ENCODE measurements around the gene BAD. TPM values are rescaled to one million over a fixed set of nuclear protein-coding genes. Genes with fewer than 3 reads are reported as not detected.

The BAD gene
- total and polyA plus RNA-seq, 4 donors = 16.0 to 39.5 (median 30.2) TPM

DNA sequence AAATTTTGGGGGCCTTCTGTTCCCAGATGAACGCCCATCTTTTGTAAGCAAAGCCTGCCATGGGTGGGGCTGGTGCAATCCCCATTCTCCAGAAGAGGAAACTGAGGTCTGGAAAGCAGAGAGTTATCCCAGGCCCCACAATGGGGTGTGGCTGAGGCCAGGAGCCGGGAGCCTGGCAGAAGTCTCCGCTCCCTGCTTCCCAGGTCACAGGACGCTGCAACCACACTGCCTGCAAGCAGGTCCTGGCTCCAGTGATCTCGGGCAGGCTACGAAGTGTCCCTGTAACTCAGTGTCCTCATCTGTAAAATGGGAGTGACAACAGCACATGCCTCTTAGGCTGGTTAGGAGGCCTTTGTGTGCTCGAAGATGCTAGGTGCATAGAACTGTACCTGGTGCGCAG, 31.4 kb downstream of the BAD start:
- H3K27me3 ChIP-seq (ENCODE audit: control insufficient read depth in 4 of 4, insufficient read depth in 4 of 4, low read length in 3 of 4) = no peaks in the 10 kb centered on the region
- DNase-seq (ENCODE audit: low spot score) = no peak
- H3K4me1 ChIP-seq (ENCODE audit: control insufficient read depth in 4 of 4, insufficient read depth in 4 of 4, low read length in 3 of 4) = peaks cover 5 to 36% (median 28%) of the 10 kb centered on the region in 4 donors
- H3K36me3 ChIP-seq (ENCODE audit: control insufficient read depth in 4 of 4, insufficient read depth in 3 of 4, low read depth in 1 of 4, low read length in 3 of 4) = peaks cover 0 to 9% (median 3%) of the 10 kb centered on the region in 4 donors
- H3K9me3 ChIP-seq (ENCODE audit: control insufficient read depth in 4 of 4, low read length in 3 of 4) = no peaks in the 10 kb centered on the region
- H3K27ac ChIP-seq (ENCODE audit: low read depth in 1 of 2, low read length in 2 of 2) = no peak overlapping the region
- H3K4me3 ChIP-seq (ENCODE audit: low read depth in 1 of 3, low read length in 3 of 3) = no peak overlapping the region
- TF ChIP-seq ZBTB33 (IDR thresholded peaks at IDR 0.05) (no peak), SP1 (IDR thresholded peaks at IDR 0.05) (no peak), TAF1 (conservative IDR thresholded peaks at IDR 0.05) (no peak), GABPA (IDR thresholded peaks at IDR 0.05 in 1 of 2, conservative IDR thresholded peaks at IDR 0.05 in 1 of 2) (no peak), RXRA (IDR thresholded peaks at IDR 0.05) (no peak)
- WGBS = 88% methylated on average over 8 of the region's 8 CpGs
- H3K9ac ChIP-seq (ENCODE audit: low read depth in 1 of 2, low read length in 2 of 2) = no peak overlapping the region

GRCh38 chr11:64252003-64252872, 32.2 kb downstream of the BAD start:
- Histone ChIP-seq H3K36me3 (ENCODE audit: control insufficient read depth in 4 of 4, insufficient read depth in 3 of 4, low read depth in 1 of 4, low read length in 3 of 4) (peaks cover 0 to 9% (median 3%) of the 10 kb centered on the region in 4 donors), H3K27ac (ENCODE audit: low read depth in 1 of 2, low read length in 2 of 2) (no peak overlapping the region), H3K27me3 (ENCODE audit: control insufficient read depth in 4 of 4, insufficient read depth in 4 of 4, low read length in 3 of 4) (no peaks in the 10 kb centered on the region), H3K9me3 (ENCODE audit: control insufficient read depth in 4 of 4, low read length in 3 of 4) (no peaks in the 10 kb centered on the region), H3K4me3 (ENCODE audit: low read depth in 1 of 3, low read length in 3 of 3) (peak overlapping the region; percentile 36 to 67 (median 51)), H3K9ac (ENCODE audit: low read depth in 1 of 2, low read length in 2 of 2) (peak overlapping the region in 1 of 2 donors; percentile 63), H3K4me1 (ENCODE audit: control insufficient read depth in 4 of 4, insufficient read depth in 4 of 4, low read length in 3 of 4) (peaks cover 10 to 44% (median 34%) of the 10 kb centered on the region in 4 donors)
- TF ChIP-seq SP1 (IDR thresholded peaks at IDR 0.05) (no peak), FOXA2 (IDR thresholded peaks at IDR 0.05) (no peak), HNF4G (IDR thresholded peaks at IDR 0.05) (no peak), HNF4A (conservative IDR thresholded peaks at IDR 0.05) (no peak), GABPA (IDR thresholded peaks at IDR 0.05 in 1 of 2, conservative IDR thresholded peaks at IDR 0.05 in 1 of 2) (no peak), TAF1 (conservative IDR thresholded peaks at IDR 0.05) (no peak), YY1 (IDR thresholded peaks at IDR 0.05) (no peak), JUND (IDR thresholded peaks at IDR 0.05) (no peak), FOXA1 (IDR thresholded peaks at IDR 0.05) (no peak), NR2F2 (IDR thresholded peaks at IDR 0.05) (no peak), RXRA (IDR thresholded peaks at IDR 0.05) (no peak), EGR1 (IDR thresholded peaks at IDR 0.05; ENCODE audit: low read depth in 2 of 2) (no peak), MAX (IDR thresholded peaks at IDR 0.05) (no peak), RAD21 (IDR thresholded peaks at IDR 0.05) (no peak)
- TF ChIP-seq, protein P1, sequence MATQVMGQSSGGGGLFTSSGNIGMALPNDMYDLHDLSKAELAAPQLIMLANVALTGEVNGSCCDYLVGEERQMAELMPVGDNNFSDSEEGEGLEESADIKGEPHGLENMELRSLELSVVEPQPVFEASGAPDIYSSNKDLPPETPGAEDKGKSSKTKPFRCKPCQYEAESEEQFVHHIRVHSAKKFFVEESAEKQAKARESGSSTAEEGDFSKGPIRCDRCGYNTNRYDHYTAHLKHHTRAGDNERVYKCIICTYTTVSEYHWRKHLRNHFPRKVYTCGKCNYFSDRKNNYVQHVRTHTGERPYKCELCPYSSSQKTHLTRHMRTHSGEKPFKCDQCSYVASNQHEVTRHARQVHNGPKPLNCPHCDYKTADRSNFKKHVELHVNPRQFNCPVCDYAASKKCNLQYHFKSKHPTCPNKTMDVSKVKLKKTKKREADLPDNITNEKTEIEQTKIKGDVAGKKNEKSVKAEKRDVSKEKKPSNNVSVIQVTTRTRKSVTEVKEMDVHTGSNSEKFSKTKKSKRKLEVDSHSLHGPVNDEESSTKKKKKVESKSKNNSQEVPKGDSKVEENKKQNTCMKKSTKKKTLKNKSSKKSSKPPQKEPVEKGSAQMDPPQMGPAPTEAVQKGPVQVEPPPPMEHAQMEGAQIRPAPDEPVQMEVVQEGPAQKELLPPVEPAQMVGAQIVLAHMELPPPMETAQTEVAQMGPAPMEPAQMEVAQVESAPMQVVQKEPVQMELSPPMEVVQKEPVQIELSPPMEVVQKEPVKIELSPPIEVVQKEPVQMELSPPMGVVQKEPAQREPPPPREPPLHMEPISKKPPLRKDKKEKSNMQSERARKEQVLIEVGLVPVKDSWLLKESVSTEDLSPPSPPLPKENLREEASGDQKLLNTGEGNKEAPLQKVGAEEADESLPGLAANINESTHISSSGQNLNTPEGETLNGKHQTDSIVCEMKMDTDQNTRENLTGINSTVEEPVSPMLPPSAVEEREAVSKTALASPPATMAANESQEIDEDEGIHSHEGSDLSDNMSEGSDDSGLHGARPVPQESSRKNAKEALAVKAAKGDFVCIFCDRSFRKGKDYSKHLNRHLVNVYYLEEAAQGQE (IDR thresholded peaks at IDR 0.05) = no peak
- TF ChIP-seq, protein P2, sequence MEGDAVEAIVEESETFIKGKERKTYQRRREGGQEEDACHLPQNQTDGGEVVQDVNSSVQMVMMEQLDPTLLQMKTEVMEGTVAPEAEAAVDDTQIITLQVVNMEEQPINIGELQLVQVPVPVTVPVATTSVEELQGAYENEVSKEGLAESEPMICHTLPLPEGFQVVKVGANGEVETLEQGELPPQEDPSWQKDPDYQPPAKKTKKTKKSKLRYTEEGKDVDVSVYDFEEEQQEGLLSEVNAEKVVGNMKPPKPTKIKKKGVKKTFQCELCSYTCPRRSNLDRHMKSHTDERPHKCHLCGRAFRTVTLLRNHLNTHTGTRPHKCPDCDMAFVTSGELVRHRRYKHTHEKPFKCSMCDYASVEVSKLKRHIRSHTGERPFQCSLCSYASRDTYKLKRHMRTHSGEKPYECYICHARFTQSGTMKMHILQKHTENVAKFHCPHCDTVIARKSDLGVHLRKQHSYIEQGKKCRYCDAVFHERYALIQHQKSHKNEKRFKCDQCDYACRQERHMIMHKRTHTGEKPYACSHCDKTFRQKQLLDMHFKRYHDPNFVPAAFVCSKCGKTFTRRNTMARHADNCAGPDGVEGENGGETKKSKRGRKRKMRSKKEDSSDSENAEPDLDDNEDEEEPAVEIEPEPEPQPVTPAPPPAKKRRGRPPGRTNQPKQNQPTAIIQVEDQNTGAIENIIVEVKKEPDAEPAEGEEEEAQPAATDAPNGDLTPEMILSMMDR (IDR thresholded peaks at IDR 0.05; ENCODE audit: low read depth, low read length, missing input control) = no peak
- TF ChIP-seq, protein P3, sequence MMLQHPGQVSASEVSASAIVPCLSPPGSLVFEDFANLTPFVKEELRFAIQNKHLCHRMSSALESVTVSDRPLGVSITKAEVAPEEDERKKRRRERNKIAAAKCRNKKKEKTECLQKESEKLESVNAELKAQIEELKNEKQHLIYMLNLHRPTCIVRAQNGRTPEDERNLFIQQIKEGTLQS (IDR thresholded peaks at IDR 0.05) = no peak
- 30% methylated on average over 23 of the region's 23 CpGs for WGBS
- no peak for DNase-seq (ENCODE audit: low spot score)
